Measurements from ENCODE around the gene ROR1.
"Not testable (repeated sequence)": the region's sequence is repeated elsewhere in the genome, so short reads cannot be mapped to it uniquely, and the experiment has no call there.

The ROR1 gene

DNA sequence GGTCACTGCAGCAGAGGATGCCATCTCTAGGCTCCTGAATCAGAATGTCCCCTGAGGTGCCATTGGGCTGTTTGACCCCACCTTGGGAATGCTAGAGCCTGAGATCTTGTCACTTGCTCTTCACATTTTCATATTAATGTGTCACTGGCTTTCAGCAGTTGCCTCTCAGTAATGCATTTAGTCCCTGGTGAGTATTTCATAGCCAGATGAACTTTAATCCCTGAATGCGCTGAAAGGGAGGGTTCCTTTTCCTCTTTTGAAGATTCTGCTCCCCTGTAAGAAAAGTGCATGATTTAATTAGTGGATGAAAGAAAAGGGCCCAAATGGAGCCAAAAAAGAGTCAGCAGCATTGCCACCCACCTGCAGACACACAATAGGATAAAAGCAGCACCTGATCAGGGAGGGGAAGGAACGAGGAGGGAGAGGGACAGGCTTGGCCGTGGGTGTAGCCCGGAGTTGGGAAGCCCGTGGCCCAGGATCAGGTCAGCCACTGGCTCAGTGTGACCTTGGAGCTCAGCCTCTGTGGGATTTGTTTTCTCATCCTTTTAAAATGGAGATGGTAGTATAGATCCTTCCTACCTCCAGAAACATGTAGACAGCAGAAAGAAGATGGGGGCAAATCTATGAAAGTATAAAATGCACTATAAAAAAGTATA, 31.1 kb downstream of the ROR1 start:
- no peak overlapping the region for H3K4me3 ChIP-seq (ENCODE audit: control insufficient read depth, low read depth, low read length)
- TF ChIP-seq, protein P1, sequence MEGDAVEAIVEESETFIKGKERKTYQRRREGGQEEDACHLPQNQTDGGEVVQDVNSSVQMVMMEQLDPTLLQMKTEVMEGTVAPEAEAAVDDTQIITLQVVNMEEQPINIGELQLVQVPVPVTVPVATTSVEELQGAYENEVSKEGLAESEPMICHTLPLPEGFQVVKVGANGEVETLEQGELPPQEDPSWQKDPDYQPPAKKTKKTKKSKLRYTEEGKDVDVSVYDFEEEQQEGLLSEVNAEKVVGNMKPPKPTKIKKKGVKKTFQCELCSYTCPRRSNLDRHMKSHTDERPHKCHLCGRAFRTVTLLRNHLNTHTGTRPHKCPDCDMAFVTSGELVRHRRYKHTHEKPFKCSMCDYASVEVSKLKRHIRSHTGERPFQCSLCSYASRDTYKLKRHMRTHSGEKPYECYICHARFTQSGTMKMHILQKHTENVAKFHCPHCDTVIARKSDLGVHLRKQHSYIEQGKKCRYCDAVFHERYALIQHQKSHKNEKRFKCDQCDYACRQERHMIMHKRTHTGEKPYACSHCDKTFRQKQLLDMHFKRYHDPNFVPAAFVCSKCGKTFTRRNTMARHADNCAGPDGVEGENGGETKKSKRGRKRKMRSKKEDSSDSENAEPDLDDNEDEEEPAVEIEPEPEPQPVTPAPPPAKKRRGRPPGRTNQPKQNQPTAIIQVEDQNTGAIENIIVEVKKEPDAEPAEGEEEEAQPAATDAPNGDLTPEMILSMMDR (conservative IDR thresholded peaks at IDR 0.05; ENCODE audit: control insufficient read depth, insufficient read depth, low read depth, low read length): no peak
- no peak for DNase-seq (ENCODE audit: low read depth)

DNA sequence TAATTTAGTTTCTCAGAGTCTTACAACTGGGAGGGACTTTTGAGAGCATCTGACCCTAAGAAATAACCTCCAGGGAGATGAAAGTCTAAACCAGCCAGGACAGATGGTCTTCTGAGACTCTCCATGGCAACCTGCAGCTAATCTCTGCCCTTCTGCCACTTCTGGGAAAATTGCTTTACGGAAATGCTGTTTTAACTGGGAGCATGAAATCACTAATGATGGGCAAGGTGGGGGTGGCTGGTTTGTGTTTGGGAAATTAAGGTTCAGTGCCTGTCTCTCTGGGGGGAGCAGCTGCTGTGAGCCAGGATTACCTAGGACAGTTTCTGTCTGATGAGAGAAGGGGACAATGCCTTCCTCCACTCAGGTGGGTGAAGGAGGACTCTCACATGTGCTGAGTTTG, 33.2 kb downstream of the ROR1 start:
- H3K4me3 ChIP-seq (ENCODE audit: control insufficient read depth, low read depth, low read length): no peak overlapping the region
- TF ChIP-seq, protein P1 (conservative IDR thresholded peaks at IDR 0.05; ENCODE audit: control insufficient read depth, insufficient read depth, low read depth, low read length): no peak

DNA sequence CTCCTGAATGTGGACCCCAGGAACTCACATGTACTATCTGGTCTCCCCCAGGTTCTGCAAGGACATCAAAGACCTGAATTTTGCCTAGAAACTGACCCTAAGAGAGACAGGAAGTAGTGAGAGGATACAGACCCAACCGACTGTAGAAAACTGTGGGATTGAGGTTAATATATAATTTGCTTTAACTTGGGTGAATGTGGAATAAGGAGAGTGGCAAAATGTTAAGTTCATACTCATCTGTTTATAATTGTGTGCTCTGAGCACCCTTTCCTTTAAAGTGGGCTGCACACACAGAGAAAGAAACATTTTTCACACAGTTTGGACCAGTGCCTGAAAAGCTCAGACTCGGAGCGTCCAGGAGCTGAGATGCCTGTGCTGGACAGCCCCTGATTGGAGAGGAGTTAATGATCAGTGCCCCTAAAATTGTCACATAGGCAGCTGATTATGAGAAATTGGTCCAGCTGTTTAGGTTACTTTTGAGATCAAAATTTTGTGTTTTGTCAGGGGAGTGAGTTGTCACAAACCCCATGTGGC, 37.2 kb downstream of the ROR1 start:
- H3K4me3 ChIP-seq (ENCODE audit: control insufficient read depth, low read depth, low read length): no peak overlapping the region
- no peak for DNase-seq (ENCODE audit: low read depth)
- TF ChIP-seq, protein P1 (conservative IDR thresholded peaks at IDR 0.05; ENCODE audit: control insufficient read depth, insufficient read depth, low read depth, low read length): no peak

More for the DNA sequence above, 33.2 kb downstream of the ROR1 start:
- no peak for DNase-seq (ENCODE audit: low read depth)

DNA sequence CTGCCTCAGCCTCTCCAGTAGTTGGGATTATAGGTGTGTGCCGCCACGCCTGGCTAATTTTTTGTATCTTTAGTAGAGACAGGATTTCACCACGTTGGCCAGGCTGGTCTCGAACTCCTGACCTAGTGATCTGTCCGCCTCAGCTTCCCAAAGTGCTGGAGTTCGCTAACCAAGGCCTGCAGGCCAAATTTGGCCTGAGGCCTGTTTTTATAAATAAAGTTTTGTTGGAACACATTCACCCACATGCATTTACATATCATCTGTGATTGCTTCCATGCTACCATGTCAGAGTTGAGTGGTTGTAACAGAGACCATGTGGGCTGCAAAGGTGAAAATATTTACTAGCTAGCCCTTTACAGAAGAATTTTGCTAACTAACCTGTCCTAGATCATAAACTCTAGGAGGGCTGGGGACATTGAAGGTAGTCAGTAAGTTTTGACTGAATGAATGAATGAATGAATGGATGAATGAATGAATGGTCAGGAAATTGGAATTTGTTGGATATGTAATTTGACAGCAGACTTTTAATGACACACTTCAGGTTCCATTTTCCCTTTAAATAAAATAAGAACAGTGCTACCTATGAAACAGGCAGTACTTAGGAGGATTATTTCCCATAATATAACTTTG, 38.4 kb downstream of the ROR1 start:
- DNase-seq (ENCODE audit: low read depth): no peak
- no peak overlapping the region for H3K4me3 ChIP-seq (ENCODE audit: control insufficient read depth, low read depth, low read length)
- TF ChIP-seq, protein P1 (conservative IDR thresholded peaks at IDR 0.05; ENCODE audit: control insufficient read depth, insufficient read depth, low read depth, low read length): no peak

DNA sequence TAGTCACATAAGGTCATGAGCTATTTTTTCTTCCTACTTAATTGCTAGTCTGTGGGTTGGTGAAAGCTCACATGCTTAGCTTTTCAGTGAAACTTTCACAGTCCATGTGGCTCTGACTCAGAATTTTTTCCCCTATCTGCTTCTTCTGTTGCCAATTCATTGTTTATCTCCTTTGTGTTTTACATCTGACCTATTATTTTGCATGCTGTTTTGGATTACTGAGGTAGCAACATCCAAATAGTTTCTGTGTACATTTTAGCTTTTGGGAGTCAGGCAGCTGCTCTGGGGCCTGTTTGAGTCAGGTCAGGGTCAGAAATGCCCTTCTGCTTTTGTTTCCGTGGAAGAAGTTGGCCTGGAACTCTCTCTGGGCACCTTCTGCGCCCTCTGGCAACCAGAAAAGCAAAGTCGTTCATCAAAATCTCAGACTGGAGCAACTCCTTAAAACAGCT, 40.0 kb downstream of the ROR1 start:
- TF ChIP-seq, protein P1 (conservative IDR thresholded peaks at IDR 0.05; ENCODE audit: control insufficient read depth, insufficient read depth, low read depth, low read length): no peak

DNA sequence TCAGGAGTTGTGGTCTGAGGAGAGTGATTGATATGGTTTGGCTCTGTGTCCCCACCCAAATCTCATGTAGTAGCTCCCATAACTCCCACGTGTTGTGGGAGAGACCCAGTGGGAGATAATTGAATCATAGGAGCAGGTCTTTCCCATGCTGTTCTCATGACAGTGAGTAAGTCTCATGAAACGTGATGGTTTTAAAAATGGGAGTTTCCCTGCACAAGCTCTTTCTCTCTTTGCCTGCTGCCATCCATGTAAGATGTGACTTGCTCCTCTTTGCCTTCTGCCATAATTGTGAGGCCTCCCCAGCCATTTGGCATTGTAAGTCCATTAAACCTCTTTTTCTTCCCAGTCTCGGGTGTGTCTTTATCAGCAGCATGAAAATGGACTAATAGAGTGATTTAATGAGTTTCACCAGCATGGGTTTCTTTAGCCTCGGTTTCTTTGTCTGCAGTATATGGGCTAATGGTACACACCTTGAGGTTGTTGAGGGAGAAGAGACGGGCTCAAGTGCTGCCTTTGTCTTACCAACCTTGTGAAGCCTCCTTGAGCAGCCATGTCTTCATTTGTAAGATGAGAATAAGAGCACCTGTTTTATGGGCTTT, 42.5 kb downstream of the ROR1 start:
- not testable (repeated sequence) for H3K4me3 ChIP-seq (ENCODE audit: control insufficient read depth, low read depth, low read length); DNase-seq (ENCODE audit: low read depth)

More for the DNA sequence above, 40.0 kb downstream of the ROR1 start:
- no peak overlapping the region for H3K4me3 ChIP-seq (ENCODE audit: control insufficient read depth, low read depth, low read length)
- peak; percentile 87 for DNase-seq (ENCODE audit: low read depth)

DNA sequence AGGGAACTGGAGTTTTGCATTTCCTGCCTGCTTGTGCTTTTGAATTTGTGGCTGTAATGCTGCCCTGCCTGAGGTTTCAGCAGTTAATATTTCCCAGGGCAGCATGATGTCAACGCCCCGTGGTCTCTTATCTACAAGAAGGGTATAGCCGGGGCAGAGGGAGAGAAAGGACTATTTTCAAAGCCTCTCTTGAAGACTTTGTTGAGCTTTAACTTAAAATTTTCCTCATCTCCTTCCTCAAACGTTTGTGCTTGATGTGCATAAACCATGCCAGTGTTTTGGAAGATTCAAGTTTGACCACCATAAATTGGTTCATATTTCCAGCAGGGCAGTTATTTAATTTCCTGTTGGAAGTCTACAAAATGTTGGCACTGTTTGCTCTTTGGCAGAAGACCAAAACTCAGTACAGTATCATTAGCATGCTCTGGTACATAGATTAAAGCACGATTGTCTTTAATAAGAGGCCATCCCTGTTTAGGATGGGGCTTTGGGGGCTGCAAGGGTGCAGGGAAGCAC, 43.4 kb downstream of the ROR1 start:
- DNase-seq (ENCODE audit: low read depth): no peak
- H3K4me3 ChIP-seq (ENCODE audit: control insufficient read depth, low read depth, low read length): no peak overlapping the region
- TF ChIP-seq, protein P1 (conservative IDR thresholded peaks at IDR 0.05; ENCODE audit: control insufficient read depth, insufficient read depth, low read depth, low read length): no peak
